Small intestine (tissue), 7 donors: ENCODE data around the gene RFTN2. TPM values are rescaled to one million over a fixed set of nuclear protein-coding genes. Genes with fewer than 3 reads are reported as not detected.
"Not testable (repeated sequence)": the region's sequence is repeated elsewhere in the genome, so short reads cannot be mapped to it uniquely, and the experiment has no call there.

Experiments
- DNase-seq, 2 donors: peaks; one replicate each; pipeline versions ENCODE4 v3.0.0 to v3.0.0-alpha.2; 2013
- FAIRE-seq: peaks from 2 replicates; lab custom pipeline; 2012; peaks lifted over from hg19 to GRCh38; lab: Jason Lieb, UNC
- H3K27ac ChIP-seq, 3 donors: one replicate each; pipeline ENCODE4 v1.5.1; 2013; ENCODE audit warnings: low read length in 2 of 3, mild to moderate bottlenecking in 2 of 3, control low read depth in 1 of 3, inconsistent platforms in 1 of 3, low read depth in 1 of 3, moderate library complexity in 1 of 3
- H3K27me3 ChIP-seq, 3 donors: one replicate each; pipeline ENCODE4 v1.6.1; 2013; ENCODE audit warnings: low read length in 3 of 3, inconsistent platforms in 1 of 3; ENCODE audit not compliant: control insufficient read depth in 3 of 3, insufficient read depth in 3 of 3
- H3K36me3 ChIP-seq, 3 donors: one replicate each; pipeline ENCODE4 v1.6.1; 2013; ENCODE audit warnings: low read length in 3 of 3, inconsistent platforms in 1 of 3, low read depth in 1 of 3, mild to moderate bottlenecking in 1 of 3, moderate library complexity in 1 of 3; ENCODE audit not compliant: control insufficient read depth in 3 of 3, insufficient read depth in 2 of 3
- H3K4me1 ChIP-seq, 3 donors: one replicate each; pipeline ENCODE4 v1.6.1; 2013; ENCODE audit warnings: low read length in 2 of 3, inconsistent platforms in 1 of 3, low read depth in 1 of 3, mild to moderate bottlenecking in 1 of 3, moderate library complexity in 1 of 3; ENCODE audit not compliant: control insufficient read depth in 3 of 3, insufficient read depth in 2 of 3
- H3K4me3 ChIP-seq, 3 donors: one replicate each; pipeline ENCODE4 v1.5.1; 2013; ENCODE audit warnings: low read length in 3 of 3, control low read depth in 1 of 3, inconsistent platforms in 1 of 3, low read depth in 1 of 3, mild to moderate bottlenecking in 1 of 3, moderate library complexity in 1 of 3
- H3K9me3 ChIP-seq, 2 donors: one replicate each; pipeline ENCODE4 v1.6.1; 2013; ENCODE audit warnings: low read depth in 1 of 2, low read length in 1 of 2; ENCODE audit not compliant: control insufficient read depth in 2 of 2, insufficient read depth in 1 of 2
- WGBS, 3 donors: extraction: QIAGEN DNeasy Blood & Tissue Kit; methylation state at CpG; one replicate each; pipeline ENCODE4 v1.1.7; 2013; 5-methylcytosine and 5-hydroxymethylcytosine counted together
- polyA plus RNA-seq, 4 donors: library from polyadenylated mRNA; stranded (reverse) in 3 of 4; unstranded in 1 of 4; fragments of 200-250 nt in 3 of 4; fragments of 120-200 nt in 1 of 4; gene quantifications; one replicate each; pipeline versions ENCODE4 v1.2.1 to v1.2.3, GENCODE V29; 2013
- donor health status: healthy with polysubstance abuse.
- donor health status: control.
- donor health status: control.
- donor health status: Bipolar disorder and iron deficiency.
- donor health status: healthy.

RFTN2 gene
- polyA plus RNA-seq, 4 donors = 1.1 to 2.7 (median 1.5) TPM; not detected in 1

- H3K27ac ChIP-seq = no peak overlapping the region
- no peaks in the 10 kb centered on the region for H3K36me3 ChIP-seq
- no peaks in the 10 kb centered on the region for H3K9me3 ChIP-seq
- H3K4me3 ChIP-seq = no peak overlapping the region
- 77 to 89% (median 82%) methylated on average over 3 of the region's 3 CpGs for whole genome bisulfite sequencing, 3 donors
- FAIRE-seq = no peak
- no peak for DNase-seq
- no peaks in the 10 kb centered on the region for H3K4me1 ChIP-seq
- H3K27me3 ChIP-seq = peaks cover 0 to 2% (median 2%) of the 10 kb centered on the region in 3 donors
Measured at GRCh38 chr2:197641666-197642065, 33.7 kb downstream of the RFTN2 start.

GRCh38 chr2:197640571-197641122 is 34.7 kb downstream of the RFTN2 start:
- WGBS, 3 donors = 84 to 92% (median 90%) methylated on average over 10 to 12 of the region's 19 CpGs
- not testable (repeated sequence) for H3K27me3 ChIP-seq, H3K9me3 ChIP-seq, H3K36me3 ChIP-seq, H3K4me1 ChIP-seq, DNase-seq, H3K4me3 ChIP-seq, FAIRE-seq, H3K27ac ChIP-seq

- DNase-seq (no peak), FAIRE-seq (no peak)
- no peak overlapping the region for H3K27ac ChIP-seq
- H3K4me3 ChIP-seq = no peak overlapping the region
- H3K27me3 ChIP-seq = no peaks in the 10 kb centered on the region
- H3K4me1 ChIP-seq = no peaks in the 10 kb centered on the region
- H3K9me3 ChIP-seq = no peaks in the 10 kb centered on the region
- no peaks in the 10 kb centered on the region for H3K36me3 ChIP-seq
Measured at GRCh38 chr2:197633109-197633657, 42.2 kb downstream of the RFTN2 start.

GRCh38 chr2:197628043-197628500 is 47.3 kb downstream of the RFTN2 start:
- DNase-seq (no peak), FAIRE-seq (no peak)
- Histone ChIP-seq H3K4me1 (no peaks in the 10 kb centered on the region), H3K36me3 (no peaks in the 10 kb centered on the region), H3K27me3 (no peaks in the 10 kb centered on the region), H3K27ac (no peak overlapping the region), H3K9me3 (no peaks in the 10 kb centered on the region), H3K4me3 (no peak overlapping the region)
- 40 to 50% (median 41%) methylated on average over 4 of the region's 4 CpGs for WGBS, 3 donors

- no peak overlapping the region for H3K27ac ChIP-seq
- H3K9me3 ChIP-seq = no peaks in the 10 kb centered on the region
- no peaks in the 10 kb centered on the region for H3K4me1 ChIP-seq
- H3K4me3 ChIP-seq = no peak overlapping the region
- FAIRE-seq = no peak
- no peaks in the 10 kb centered on the region for H3K36me3 ChIP-seq
- WGBS, 3 donors = 83 to 89% (median 87%) methylated on average over 7 of the region's 7 CpGs
- H3K27me3 ChIP-seq = no peaks in the 10 kb centered on the region
- DNase-seq = no peak
Measured at GRCh38 chr2:197626965-197627625, 48.3 kb downstream of the RFTN2 start.

GRCh38 chr2:197620133-197620532 is 55.3 kb downstream of the RFTN2 start:
- H3K36me3 ChIP-seq = no peaks in the 10 kb centered on the region
- H3K9me3 ChIP-seq = no peaks in the 10 kb centered on the region
- DNase-seq (no peak), FAIRE-seq (no peak)
- H3K4me1 ChIP-seq = no peaks in the 10 kb centered on the region
- H3K27me3 ChIP-seq = no peaks in the 10 kb centered on the region
- H3K27ac ChIP-seq = no peak overlapping the region
- H3K4me3 ChIP-seq = no peak overlapping the region
- WGBS, 3 donors = 63 to 88% (median 85%) methylated on average over 1 of the region's 1 CpG

- no peak overlapping the region for H3K27ac ChIP-seq
- no peaks in the 10 kb centered on the region for H3K9me3 ChIP-seq
- H3K4me1 ChIP-seq = no peaks in the 10 kb centered on the region
- 43 to 65% (median 56%) methylated on average over 4 of the region's 4 CpGs for WGBS, 3 donors
- FAIRE-seq (no peak), DNase-seq (peak; percentile 29 to 36)
- H3K27me3 ChIP-seq = no peaks in the 10 kb centered on the region
- H3K36me3 ChIP-seq = peaks cover 0 to 3% (median 0%) of the 10 kb centered on the region in 3 donors
- no peak overlapping the region for H3K4me3 ChIP-seq
Measured at GRCh38 chr2:197615016-197615652, 60.3 kb downstream of the RFTN2 start.

GRCh38 chr2:197614532-197614931 is 60.9 kb downstream of the RFTN2 start:
- Histone ChIP-seq H3K9me3 (no peaks in the 10 kb centered on the region), H3K4me1 (no peaks in the 10 kb centered on the region), H3K4me3 (no peak overlapping the region), H3K27ac (no peak overlapping the region), H3K36me3 (peaks cover 0 to 3% (median 0%) of the 10 kb centered on the region in 3 donors), H3K27me3 (no peaks in the 10 kb centered on the region)
- FAIRE-seq (no peak), DNase-seq (no peak)
- WGBS, 3 donors = 74 to 84% (median 78%) methylated on average over 3 of the region's 3 CpGs
